ENCODE results near the gene TSPAN4.

GRCh38 chr11:819943-820649 is 22.6 kb upstream of the TSPAN4 start:
- TF ChIP-seq POLR2A (IDR thresholded peaks at IDR 0.05; ENCODE audit: borderline replicate concordance, extremely low read depth, insufficient read depth, insufficient read length) (no peak), SP1 (IDR thresholded peaks at IDR 0.05; ENCODE audit: low read depth) (no peak), CEBPB (IDR thresholded peaks at IDR 0.05; ENCODE audit: low read depth) (no peak), CTCF (IDR thresholded peaks at IDR 0.05 in 2 of 3, conservative IDR thresholded peaks at IDR 0.05 in 1 of 3; ENCODE audit: borderline replicate concordance in 1 of 3, insufficient read depth in 1 of 3, low read depth in 2 of 3, low read length in 2 of 3) (no peak)

All from HCT116 (cell line).